IMR-90 (cell line): ENCODE measurements around the gene THRAP3. TPM values are rescaled to one million over a fixed set of nuclear protein-coding genes. Genes with fewer than 3 reads are reported as not detected.

Experiments
- ATAC-seq: fragments of 200-7000 bp; cut with Tn5 transposase; 2 replicates; pipeline ENCODE4 v1.9.1; 2020; ENCODE audit warnings: low read depth, mild to moderate bottlenecking, moderate library complexity
- BruUV-seq: library from RNA; stranded (reverse); fragments of 400-500 nt; replicated peaks from 2 replicates; lab custom pipeline; 2021; lab: Mats Ljungman, UMichigan
- CTCF ChIA-PET: fragments of 300-600 bp; formaldehyde crosslinking; extraction: SDS; loops from one replicate; lab custom pipeline; 2021; ENCODE audit warnings: antibody characterized with exemption; lab: Yijun Ruan, JAX
- POLR2A ChIA-PET: fragments of 300-600 bp; sonication (Branson Sonifier 250); formaldehyde crosslinking; loops from one replicate; lab custom pipeline; 2022; ENCODE audit warnings: antibody characterized with exemption; ENCODE audit not compliant: unreplicated experiment; lab: Charles Lee
- DNase-seq: peaks from one replicate; pipeline ENCODE4 v3.0.0; 2013
- H2AFZ ChIP-seq: replicated peaks from 2 replicates; pipeline ENCODE3; 2013; ENCODE audit warnings: low read length, mild to moderate bottlenecking; ENCODE audit not compliant: poor library complexity
- H2AK5ac ChIP-seq: 2 replicates; pipeline ENCODE4 v1.6.1; 2013; ENCODE audit warnings: low read depth, low read length, inconsistent platforms
- H2AK9ac ChIP-seq: replicated peaks from 2 replicates; pipeline ENCODE3; 2013; ENCODE audit warnings: mild to moderate bottlenecking, low read depth, low read length, moderate library complexity; ENCODE audit not compliant: poor library complexity
- H2BK120ac ChIP-seq: 2 replicates; pipeline ENCODE4 v1.6.1; 2013; ENCODE audit warnings: low read depth, low read length, inconsistent platforms
- H2BK15ac ChIP-seq: 3 replicates; pipeline ENCODE4 v1.6.1; 2013; ENCODE audit warnings: low read depth, low read length, inconsistent platforms
- H2BK20ac ChIP-seq: 2 replicates; pipeline ENCODE4 v1.6.1; 2013; ENCODE audit warnings: low read depth, mild to moderate bottlenecking, inconsistent platforms, low read length, moderate library complexity
- H2BK5ac ChIP-seq: 2 replicates; pipeline ENCODE4 v1.6.1; 2013; ENCODE audit warnings: mild to moderate bottlenecking, low read depth, low read length, inconsistent platforms; ENCODE audit not compliant: poor library complexity, severe bottlenecking
- H3K14ac ChIP-seq: replicated peaks from 2 replicates; pipeline ENCODE4 v1.6.1; 2013; ENCODE audit warnings: low read depth, low read length, inconsistent platforms
- H3K18ac ChIP-seq: 2 replicates; pipeline ENCODE4 v1.6.1; 2013; ENCODE audit warnings: low read depth, low read length, control low read depth
- H3K23ac ChIP-seq: 2 replicates; pipeline ENCODE4 v1.6.1; 2013; ENCODE audit warnings: low read depth, low read length, inconsistent platforms
- H3K27ac ChIP-seq: 2 replicates; pipeline ENCODE4 v1.5.1; 2013; ENCODE audit warnings: mild to moderate bottlenecking, control low read depth, low read length; ENCODE audit not compliant: insufficient read depth
- H3K27me3 ChIP-seq: 2 replicates; pipeline ENCODE4 v1.6.1; 2013; ENCODE audit warnings: low read length; ENCODE audit not compliant: control insufficient read depth, insufficient read depth
- H3K36me3 ChIP-seq: 2 replicates; pipeline ENCODE4 v1.6.1; 2013; ENCODE audit warnings: low read length, mixed read lengths; ENCODE audit not compliant: control insufficient read depth, insufficient read depth
- H3K4ac ChIP-seq: 2 replicates; pipeline ENCODE4 v1.6.1; 2013; ENCODE audit warnings: low read depth, low read length, inconsistent platforms
- H3K4me1 ChIP-seq: 2 replicates; pipeline ENCODE4 v1.6.1; 2013; ENCODE audit warnings: low read length, mixed read lengths; ENCODE audit not compliant: control insufficient read depth, insufficient read depth
- H3K4me2 ChIP-seq: 2 replicates; pipeline ENCODE4 v1.6.1; 2013; ENCODE audit warnings: low read depth, mild to moderate bottlenecking, control low read depth, low read length, moderate library complexity
- H3K4me3 ChIP-seq: 2 replicates; pipeline ENCODE4 v1.5.1; 2013; ENCODE audit warnings: low read depth, mild to moderate bottlenecking, control low read depth, low read length, moderate library complexity; ENCODE audit not compliant: insufficient read depth
- H3K56ac ChIP-seq: 2 replicates; pipeline ENCODE4 v1.6.1; 2013; ENCODE audit warnings: low read length, inconsistent platforms; ENCODE audit not compliant: insufficient read depth; ENCODE audit errors: extremely low read depth
- H3K79me1 ChIP-seq, 2 experiments: 2 replicates each; pipeline ENCODE4 v1.6.1; 2013; ENCODE audit warnings: low read length in 2 of 2, inconsistent platforms in 1 of 2, low read depth in 1 of 2
- H3K9ac ChIP-seq: 2 replicates; pipeline ENCODE4 v1.6.1; 2013; ENCODE audit warnings: low read depth, low read length, control low read depth
- H3K9me1 ChIP-seq: 2 replicates; pipeline ENCODE4 v1.6.1; 2013; ENCODE audit warnings: low read length, inconsistent platforms; ENCODE audit not compliant: insufficient read depth
- H3K9me3 ChIP-seq: 2 replicates; pipeline ENCODE4 v1.6.1; 2013; ENCODE audit warnings: low read length; ENCODE audit not compliant: control insufficient read depth, insufficient read depth
- H4K20me1 ChIP-seq: 2 replicates; pipeline ENCODE4 v1.6.1; 2013; ENCODE audit warnings: low read length, inconsistent platforms; ENCODE audit not compliant: insufficient read depth
- H4K5ac ChIP-seq: 2 replicates; pipeline ENCODE4 v1.6.1; 2013; ENCODE audit warnings: mild to moderate bottlenecking, low read depth, low read length, control low read depth
- H4K8ac ChIP-seq, 2 experiments: 2 replicates each; pipeline ENCODE4 v1.6.1; 2013; ENCODE audit warnings: low read depth in 2 of 2, low read length in 2 of 2, control low read depth in 1 of 2, inconsistent platforms in 1 of 2
- H4K91ac ChIP-seq: 2 replicates; pipeline ENCODE4 v1.6.1; 2013; ENCODE audit warnings: low read depth, low read length, inconsistent platforms; ENCODE audit not compliant: insufficient read depth
- BHLHE40 ChIP-seq: fragments of 150-350 bp; IDR thresholded peaks from 2 replicates; pipeline ENCODE4 v1.6.1; 2016; ENCODE audit warnings: mild to moderate bottlenecking, low read depth, low read length
- CEBPB ChIP-seq: IDR thresholded peaks from 2 replicates; pipeline ENCODE4 v1.6.1; 2012; ENCODE audit warnings: low read depth, low read length, improper control_type of control experiment
- CHD1 ChIP-seq: IDR thresholded peaks from 2 replicates; pipeline ENCODE4 v1.6.1; 2012; ENCODE audit warnings: low read depth, low read length, improper control_type of control experiment
- FOS ChIP-seq: fragments of 150-350 bp; IDR thresholded peaks from 2 replicates; pipeline ENCODE4 v1.6.1; 2016; ENCODE audit warnings: low read depth, low read length
- MAFK ChIP-seq: IDR thresholded peaks from 2 replicates; pipeline ENCODE4 v1.6.1; 2012; ENCODE audit warnings: low read depth, low read length, improper control_type of control experiment
- MAZ ChIP-seq: IDR thresholded peaks from 2 replicates; pipeline ENCODE4 v1.6.1; 2012; ENCODE audit warnings: low read depth, mild to moderate bottlenecking, low read length, improper control_type of control experiment, moderate library complexity, borderline replicate concordance
- NFE2L2 ChIP-seq: fragments of 150-350 bp; IDR thresholded peaks from 2 replicates; pipeline ENCODE4 v1.6.1; 2016; ENCODE audit warnings: low read depth, mild to moderate bottlenecking, low read length
- POLR2A ChIP-seq: IDR thresholded peaks from 2 replicates; pipeline ENCODE4 v1.6.1; 2012; ENCODE audit warnings: mild to moderate bottlenecking, low read depth, low read length
- RAD21 ChIP-seq: IDR thresholded peaks from 2 replicates; pipeline ENCODE4 v1.6.1; 2012; ENCODE audit warnings: low read length, improper control_type of control experiment
- RCOR1 ChIP-seq: IDR thresholded peaks from 2 replicates; pipeline ENCODE4 v1.6.1; 2012; ENCODE audit warnings: mild to moderate bottlenecking, low read length, improper control_type of control experiment; ENCODE audit not compliant: insufficient replicate concordance
- RFX5 ChIP-seq: IDR thresholded peaks from 2 replicates; pipeline ENCODE4 v1.8.0; 2012; ENCODE audit warnings: low read depth, mild to moderate bottlenecking, low read length, moderate library complexity
- SMC3 ChIP-seq: fragments of 150-350 bp; IDR thresholded peaks from 2 replicates; pipeline ENCODE4 v1.6.1; 2016; ENCODE audit warnings: low read depth, mild to moderate bottlenecking, antibody characterized with exemption, low read length, moderate library complexity
- WGBS, 2 experiments: methylation state at CpG; one replicate each; pipeline versions ENCODE4 v1.1.5 to v1.1.7; 2013; ENCODE audit warnings: missing lambda C conversion rate in 2 of 2; ENCODE audit not compliant: insufficient read length in 1 of 2; ENCODE audit errors: extremely low coverage in 2 of 2; 5-methylcytosine and 5-hydroxymethylcytosine counted together
- dilution Hi-C: fragments of 300-500 bp; cut with HindIII; formaldehyde crosslinking; loops from one replicate; pipeline ENCODE4 v1.14.3; 2018; ENCODE audit warnings: low sequenced_read_pairs; ENCODE audit not compliant: unreplicated experiment
- in situ Hi-C: fragments of 300-500 bp; cut with MboI; formaldehyde crosslinking; loops from 3 replicates; pipeline ENCODE4 v1.14.3; 2019; ENCODE audit warnings: low sequenced_read_pairs, inconsistent platforms, mixed read lengths
- intact Hi-C: fragments of 100-400 bp; cut with micrococcal nuclease; formaldehyde crosslinking; loops from 2 replicates; pipeline ENCODE4 v1.10.0; 2022
- polyA plus RNA-seq, 3 experiments: library from polyadenylated mRNA; depleted of rRNA; stranded (reverse); fragments of >200 nt; gene quantifications; 2 replicates each; pipeline ENCODE4 v1.2.3, GENCODE V29; 2012; ENCODE audit warnings: low replicate concordance in 1 of 3
- total RNA-seq: library from RNA; depleted of rRNA; stranded (reverse); fragments of >200 nt; gene quantifications from 2 replicates; pipeline ENCODE4 v1.2.3, GENCODE V29; 2012
- TF ChIP-seq, protein P1 (sequence below): fragments of 150-350 bp; IDR thresholded peaks from 2 replicates; pipeline ENCODE4 v1.6.1; 2017; ENCODE audit warnings: mild to moderate bottlenecking, antibody characterized with exemption, low read length, low read depth
- TF ChIP-seq, protein P2 (sequence below): conservative IDR thresholded peaks from 2 replicates; pipeline ENCODE4 v1.5.1; 2012; ENCODE audit warnings: mild to moderate bottlenecking, low read depth, low read length, improper control_type of control experiment
- TF ChIP-seq, protein P3 (sequence below): fragments of 150-350 bp; IDR thresholded peaks from 2 replicates; pipeline ENCODE4 v1.6.1; 2016; ENCODE audit warnings: low read depth, mild to moderate bottlenecking, low read length, moderate library complexity, borderline replicate concordance

Gene THRAP3
- total and polyA plus RNA-seq, 2 of the 4 experiments (the other 2 are of a cell fraction) = 60.6 to 66.5 TPM

DNA sequence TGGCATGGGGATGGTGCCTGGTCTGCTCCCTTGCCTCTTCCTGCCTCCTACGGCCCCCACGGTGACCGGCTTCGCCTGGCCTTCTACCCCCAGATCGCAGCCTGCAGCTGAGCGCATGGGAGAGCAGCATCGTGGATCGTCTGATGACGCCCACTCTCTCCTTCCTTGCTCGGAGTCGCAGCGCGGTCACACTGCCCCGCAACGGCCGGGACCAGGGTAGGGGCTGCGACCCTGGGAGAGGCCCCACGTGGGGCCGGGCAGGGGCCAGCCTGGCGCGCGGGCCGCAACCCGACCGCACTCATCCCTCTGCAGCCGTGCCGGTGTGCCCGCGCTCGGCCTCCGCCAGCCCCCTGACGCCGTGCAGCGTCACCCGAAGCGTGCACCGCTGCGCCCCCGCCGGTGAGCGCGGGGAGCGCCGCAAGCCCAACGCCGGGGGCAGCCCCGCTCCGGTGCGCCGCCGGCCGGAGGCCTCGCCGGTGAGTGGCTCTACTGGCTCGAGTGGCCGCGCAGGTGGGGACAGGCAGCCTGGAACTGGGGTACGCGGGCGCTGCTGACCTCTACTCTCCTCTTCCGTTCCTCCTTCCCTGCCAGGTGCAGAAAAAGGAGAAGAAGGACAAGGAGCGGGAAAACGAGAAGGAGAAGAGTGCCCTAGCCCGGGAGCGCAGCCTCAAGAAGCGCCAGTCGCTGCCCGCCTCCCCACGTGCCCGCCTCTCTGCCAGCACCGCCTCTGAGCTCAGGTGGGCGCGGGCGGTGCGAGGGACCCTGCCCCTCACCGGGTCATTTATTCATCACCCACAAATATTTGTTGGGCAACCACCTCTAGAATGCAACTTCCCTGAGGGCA, 47.9 kb upstream of the THRAP3 start:
- CTCF ChIA-PET = no interaction called here
- Histone ChIP-seq H3K36me3 (peaks cover 90% of the 10 kb centered on the region), H3K27me3 (no peaks in the 10 kb centered on the region), H3K79me1 (peaks cover 52 to 76% of the 10 kb centered on the region in 2 experiments), H3K56ac (no peak overlapping the region), H3K4me3 (no peak overlapping the region), H2BK5ac (no peak overlapping the region), H2AFZ (no peak overlapping the region), H3K4ac (no peak overlapping the region), H2AK9ac (peak overlapping the region; percentile 45), H2BK120ac (no peak overlapping the region), H4K8ac (no peak overlapping the region), H4K20me1 (peaks cover 62% of the 10 kb centered on the region), H2BK15ac (no peak overlapping the region), H3K18ac (no peak overlapping the region), H3K9ac (no peak overlapping the region), H2BK20ac (no peak overlapping the region), H3K4me1 (peaks cover 6% of the 10 kb centered on the region), H3K9me3 (no peaks in the 10 kb centered on the region), H4K5ac (no peak overlapping the region), H4K91ac (no peak overlapping the region), H2AK5ac (no peak overlapping the region), H3K23ac (no peak overlapping the region), H3K27ac (no peak overlapping the region), H3K4me2 (no peak overlapping the region), H3K9me1 (peaks cover 5% of the 10 kb centered on the region), H3K14ac (no peak overlapping the region)
- POLR2A ChIA-PET = no interaction called here
- no peak for ATAC-seq
- intact Hi-C loops = no loop called here
- dilution Hi-C loops = no loop called here
- 61% methylated on average over 37 of the region's 76 CpGs; no CpG with 5 or more reads in 1 of the 2 experiments for WGBS, 2 experiments
- in situ Hi-C loops = no loop called here
- DNase-seq = no peak
- BruUV-seq = no TSS peak
- TF ChIP-seq, protein P1, sequence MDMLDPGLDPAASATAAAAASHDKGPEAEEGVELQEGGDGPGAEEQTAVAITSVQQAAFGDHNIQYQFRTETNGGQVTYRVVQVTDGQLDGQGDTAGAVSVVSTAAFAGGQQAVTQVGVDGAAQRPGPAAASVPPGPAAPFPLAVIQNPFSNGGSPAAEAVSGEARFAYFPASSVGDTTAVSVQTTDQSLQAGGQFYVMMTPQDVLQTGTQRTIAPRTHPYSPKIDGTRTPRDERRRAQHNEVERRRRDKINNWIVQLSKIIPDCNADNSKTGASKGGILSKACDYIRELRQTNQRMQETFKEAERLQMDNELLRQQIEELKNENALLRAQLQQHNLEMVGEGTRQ = no peak
- TF ChIP-seq BHLHE40 (no peak), CHD1 (no peak), FOS (no peak), SMC3 (no peak), MAFK (no peak), NFE2L2 (no peak), RAD21 (no peak), RFX5 (no peak), CEBPB (no peak), POLR2A (no peak), RCOR1 (no peak), MAZ (no peak)
- TF ChIP-seq, protein P2, sequence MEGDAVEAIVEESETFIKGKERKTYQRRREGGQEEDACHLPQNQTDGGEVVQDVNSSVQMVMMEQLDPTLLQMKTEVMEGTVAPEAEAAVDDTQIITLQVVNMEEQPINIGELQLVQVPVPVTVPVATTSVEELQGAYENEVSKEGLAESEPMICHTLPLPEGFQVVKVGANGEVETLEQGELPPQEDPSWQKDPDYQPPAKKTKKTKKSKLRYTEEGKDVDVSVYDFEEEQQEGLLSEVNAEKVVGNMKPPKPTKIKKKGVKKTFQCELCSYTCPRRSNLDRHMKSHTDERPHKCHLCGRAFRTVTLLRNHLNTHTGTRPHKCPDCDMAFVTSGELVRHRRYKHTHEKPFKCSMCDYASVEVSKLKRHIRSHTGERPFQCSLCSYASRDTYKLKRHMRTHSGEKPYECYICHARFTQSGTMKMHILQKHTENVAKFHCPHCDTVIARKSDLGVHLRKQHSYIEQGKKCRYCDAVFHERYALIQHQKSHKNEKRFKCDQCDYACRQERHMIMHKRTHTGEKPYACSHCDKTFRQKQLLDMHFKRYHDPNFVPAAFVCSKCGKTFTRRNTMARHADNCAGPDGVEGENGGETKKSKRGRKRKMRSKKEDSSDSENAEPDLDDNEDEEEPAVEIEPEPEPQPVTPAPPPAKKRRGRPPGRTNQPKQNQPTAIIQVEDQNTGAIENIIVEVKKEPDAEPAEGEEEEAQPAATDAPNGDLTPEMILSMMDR = no peak
- TF ChIP-seq, protein P3, sequence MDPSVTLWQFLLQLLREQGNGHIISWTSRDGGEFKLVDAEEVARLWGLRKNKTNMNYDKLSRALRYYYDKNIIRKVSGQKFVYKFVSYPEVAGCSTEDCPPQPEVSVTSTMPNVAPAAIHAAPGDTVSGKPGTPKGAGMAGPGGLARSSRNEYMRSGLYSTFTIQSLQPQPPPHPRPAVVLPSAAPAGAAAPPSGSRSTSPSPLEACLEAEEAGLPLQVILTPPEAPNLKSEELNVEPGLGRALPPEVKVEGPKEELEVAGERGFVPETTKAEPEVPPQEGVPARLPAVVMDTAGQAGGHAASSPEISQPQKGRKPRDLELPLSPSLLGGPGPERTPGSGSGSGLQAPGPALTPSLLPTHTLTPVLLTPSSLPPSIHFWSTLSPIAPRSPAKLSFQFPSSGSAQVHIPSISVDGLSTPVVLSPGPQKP = no peak
